Hematopoietic multipotent progenitor cell treated with erythropoietin and hydrocortisone succinate and interleukin-3 and kit ligand, for 15 days (in vitro differentiated cells): ENCODE results near the gene DHX8.
"Not testable (repeated sequence)": the region's sequence is repeated elsewhere in the genome, so short reads cannot be mapped to it uniquely, and the experiment has no call there.

Experiments
- DNase-seq: peaks from one replicate; pipeline ENCODE4 v3.0.0-alpha.2; 2015; ENCODE audit warnings: low spot score

Gene DHX8

DNA sequence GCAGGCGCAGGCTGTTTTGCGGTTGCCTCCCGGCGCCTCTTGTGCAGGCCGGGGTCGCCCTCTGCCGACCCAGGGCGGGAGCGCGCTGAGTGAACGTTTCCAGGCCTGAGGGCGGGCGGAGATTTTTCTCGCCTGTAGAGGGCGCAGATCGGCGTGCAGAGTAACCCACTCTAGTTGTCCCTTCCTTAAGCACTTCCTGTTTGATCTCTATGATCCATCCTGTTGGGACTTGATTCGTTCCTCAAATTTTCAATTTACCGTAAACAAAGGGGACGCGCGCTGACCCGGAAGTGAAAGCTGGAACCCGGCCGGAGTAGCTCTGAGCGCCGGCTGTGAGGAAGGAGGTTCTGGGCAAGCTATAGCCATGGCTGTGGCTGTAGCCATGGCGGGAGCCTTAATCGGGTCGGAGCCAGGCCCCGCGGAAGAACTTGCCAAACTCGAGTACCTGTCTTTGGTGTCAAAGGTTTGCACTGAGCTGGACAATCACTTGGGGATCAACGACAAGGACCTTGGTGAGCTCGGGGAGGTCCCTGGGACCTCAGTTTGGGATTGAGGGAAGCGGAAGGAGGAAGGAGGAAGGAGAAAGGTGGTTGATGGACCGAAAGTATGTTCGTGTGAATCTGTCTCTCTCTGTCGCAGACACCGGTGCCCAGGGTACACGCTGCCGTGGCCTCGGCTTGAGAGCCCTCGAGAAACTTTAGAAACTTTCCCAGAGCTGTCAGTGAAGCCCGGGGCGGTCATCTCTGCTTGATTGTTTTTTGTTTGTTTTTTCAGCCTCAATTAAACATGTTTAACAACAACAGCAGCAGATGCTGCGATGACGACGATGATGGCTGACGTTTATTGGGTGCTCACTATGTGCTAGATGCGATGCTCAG is at the start of gene DHX8:
TSS of gene DHX8 (plus strand) at position 302 of the 878 bp plus-strand sequence. CDS start at position 365, 63 bp downstream.
- peak; percentile 99 for DNase-seq

DNA sequence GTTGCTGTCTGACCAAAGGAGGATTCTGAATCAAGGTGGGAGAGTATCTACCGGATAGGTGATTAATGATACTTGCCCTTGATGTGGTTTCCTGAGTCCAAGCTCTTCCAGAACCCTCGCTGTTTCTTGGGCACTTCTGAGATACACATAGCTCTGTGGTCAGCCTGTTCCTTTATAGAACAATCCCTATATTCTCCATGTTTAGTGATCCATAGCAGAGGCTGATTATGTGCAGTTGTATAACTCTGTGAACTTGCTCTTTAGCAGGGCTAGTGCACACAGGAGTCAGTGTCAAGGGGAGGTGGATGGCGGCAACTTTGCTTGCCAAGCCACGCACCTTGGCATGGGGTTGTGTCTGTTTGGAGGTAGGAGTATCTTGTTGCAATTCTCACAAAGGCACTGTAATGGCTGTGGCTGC is 48.9 kb upstream of the DHX8 start:
- DNase-seq: no peak

- DNase-seq: no peak
Measured at GRCh38 chr17:43437756-43438155, 46.0 kb upstream of the DHX8 start.

DNA sequence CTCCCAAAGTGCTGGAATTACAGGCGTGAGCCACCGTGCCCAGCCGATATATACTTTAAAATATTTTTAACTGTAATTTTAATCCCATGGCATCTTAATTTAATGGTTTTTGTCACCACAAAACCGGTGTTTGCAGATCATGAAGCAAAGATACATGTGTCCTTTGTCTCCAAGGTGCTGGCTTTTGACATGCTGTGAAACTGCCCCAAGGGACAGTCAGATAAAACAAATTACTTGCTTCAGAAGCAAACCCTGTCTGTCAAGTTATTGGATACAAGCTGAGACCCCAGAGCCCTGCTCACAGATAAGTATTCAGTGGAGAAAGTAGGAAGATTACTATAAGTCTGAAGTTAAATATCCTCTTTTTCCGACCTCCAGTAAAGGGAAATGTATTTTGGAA is 45.1 kb upstream of the DHX8 start:
- no peak for DNase-seq

- no peak for DNase-seq
Measured at GRCh38 chr17:43439041-43439440, 44.7 kb upstream of the DHX8 start.

- DNase-seq: no peak
Measured at GRCh38 chr17:43442711-43443110, 41.1 kb upstream of the DHX8 start.

GRCh38 chr17:43443381-43443780 is 40.4 kb upstream of the DHX8 start:
- no peak for DNase-seq

DNA sequence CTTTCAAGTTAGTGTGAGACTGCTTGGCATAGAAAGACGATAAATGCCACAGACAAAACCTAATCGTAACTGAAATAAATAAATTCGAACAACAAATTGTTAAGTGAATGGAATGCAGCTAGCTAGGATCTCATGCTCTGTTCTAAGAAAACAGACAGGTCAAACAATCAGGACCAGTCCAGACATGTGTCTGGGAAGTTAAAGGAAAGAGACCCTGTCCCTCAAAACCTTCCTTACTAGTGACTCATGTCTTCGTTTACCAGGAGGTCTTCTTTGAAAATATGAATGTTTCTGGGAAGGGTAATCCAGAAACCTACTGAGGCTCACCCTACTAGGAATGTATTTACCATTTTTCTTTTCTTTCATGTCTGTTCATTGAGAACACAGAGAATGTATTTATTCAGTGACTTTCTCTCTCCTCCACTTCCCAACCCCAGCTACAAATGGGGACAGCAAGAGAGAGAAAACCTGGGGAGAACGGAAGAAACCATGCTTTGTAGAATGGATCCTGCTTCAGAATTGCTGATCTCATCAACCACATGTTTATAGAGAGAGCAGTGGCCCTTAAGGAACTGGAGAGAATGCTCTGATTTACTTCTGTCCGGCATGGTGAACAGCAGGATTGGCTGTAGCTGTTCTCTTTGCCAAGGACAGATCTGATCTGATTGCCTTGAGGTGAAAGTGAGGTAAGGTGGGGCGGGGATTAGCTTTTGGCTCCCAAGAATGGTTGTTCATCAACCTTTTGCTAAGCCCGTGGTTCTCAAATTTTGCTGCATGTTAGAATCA is 39.4 kb upstream of the DHX8 start:
- no peak for DNase-seq

GRCh38 chr17:43445009-43445589 is 38.7 kb upstream of the DHX8 start:
- no peak for DNase-seq

GRCh38 chr17:43446773-43447172 is 37.0 kb upstream of the DHX8 start:
- no peak for DNase-seq

GRCh38 chr17:43448720-43449469 is 34.9 kb upstream of the DHX8 start:
- DNase-seq: no peak

DNA sequence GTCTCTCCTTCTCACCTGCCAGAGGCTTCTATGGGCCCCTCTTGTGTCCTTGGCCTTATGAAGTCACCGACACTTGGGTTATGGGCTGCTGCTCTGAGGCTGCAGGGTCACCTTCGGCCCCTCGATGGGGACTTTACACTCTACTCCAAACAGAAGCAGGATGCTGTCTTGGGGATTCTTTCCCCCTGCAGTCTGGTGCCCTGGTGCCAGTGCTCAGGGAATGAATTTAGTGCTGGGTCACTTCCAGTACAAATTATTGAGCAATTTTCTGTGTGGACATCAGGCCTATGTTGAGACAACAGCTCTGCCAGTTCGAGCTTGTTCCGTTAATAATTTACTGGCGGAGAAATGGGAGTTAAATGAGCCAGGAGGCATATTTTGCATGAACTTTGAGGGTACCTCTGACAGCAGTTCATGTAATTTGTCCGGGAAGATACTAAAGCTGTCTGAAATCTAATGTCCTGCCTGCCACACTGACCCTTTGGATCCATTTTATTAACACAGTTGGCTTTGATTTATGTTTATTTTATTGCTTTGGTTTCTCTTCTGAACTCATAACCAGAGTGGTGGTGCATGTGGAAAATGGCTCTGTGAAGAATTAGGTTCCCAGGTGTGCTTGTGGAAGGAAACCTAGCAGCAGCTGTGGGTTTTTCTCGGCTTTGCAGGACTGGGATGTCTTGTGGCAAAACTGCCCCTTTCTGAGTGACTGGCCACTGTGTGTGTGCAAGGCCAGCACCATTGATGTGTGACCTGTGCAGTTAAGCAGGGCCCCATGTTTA is 34.1 kb upstream of the DHX8 start:
- no peak for DNase-seq

GRCh38 chr17:43450791-43451190 is 33.0 kb upstream of the DHX8 start:
- DNase-seq: not testable (repeated sequence)

GRCh38 chr17:43451741-43452140 is 32.0 kb upstream of the DHX8 start:
- not testable (repeated sequence) for DNase-seq

GRCh38 chr17:43453331-43453812 is 30.4 kb upstream of the DHX8 start:
- DNase-seq: no peak

DNA sequence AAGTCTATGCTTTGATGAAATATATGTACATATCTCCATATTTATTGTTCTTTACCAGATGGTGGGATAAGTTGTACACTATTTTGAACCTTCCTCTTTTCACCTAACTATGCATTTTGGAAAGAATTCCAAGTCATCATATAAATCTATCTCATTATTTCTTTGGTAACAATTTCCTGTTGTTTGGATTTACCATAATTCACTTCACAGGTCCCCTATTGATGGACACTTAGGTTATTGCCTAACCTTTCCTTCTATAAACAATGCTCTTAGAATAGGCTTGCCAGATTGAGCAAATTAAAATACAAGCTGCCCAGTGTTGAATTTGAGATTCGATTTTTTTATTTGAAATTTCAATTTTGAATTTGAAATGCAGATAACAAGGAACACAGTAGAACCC is 28.9 kb upstream of the DHX8 start:
- no peak for DNase-seq

GRCh38 chr17:43456029-43456428 is 27.7 kb upstream of the DHX8 start:
- no peak for DNase-seq

DNA sequence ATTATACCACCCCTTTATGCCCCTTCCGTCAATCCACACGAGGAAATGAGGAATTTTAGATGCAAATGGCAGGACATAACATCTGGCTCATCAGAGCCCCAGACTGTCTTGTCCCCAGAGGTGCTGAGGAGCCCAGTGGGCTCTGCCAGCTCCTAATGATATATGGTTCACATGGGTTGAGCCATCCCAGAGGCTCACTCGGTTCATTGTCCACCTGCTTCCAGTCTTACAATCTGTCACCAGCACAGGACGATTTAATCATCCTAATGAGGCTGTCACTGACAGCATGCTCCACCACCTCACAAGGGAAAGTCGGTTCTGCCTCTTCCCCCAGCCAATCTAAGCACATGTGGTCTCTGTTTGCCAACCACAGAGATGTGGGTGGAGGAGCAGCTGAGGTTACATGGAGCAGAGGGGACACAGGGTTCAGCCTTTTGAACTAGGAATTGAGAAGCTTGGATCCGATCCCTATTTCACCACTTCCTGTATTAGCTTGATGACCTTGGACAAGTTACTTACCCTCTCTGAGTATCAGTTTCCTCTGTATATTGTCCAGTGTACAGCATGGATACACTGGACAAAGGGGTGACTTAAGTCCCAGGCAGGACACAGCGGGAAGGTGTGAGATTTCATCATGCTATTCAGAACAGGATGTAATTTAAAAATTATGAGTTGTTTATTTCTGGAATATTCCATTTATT is 27.0 kb upstream of the DHX8 start:
- no peak for DNase-seq

DNA sequence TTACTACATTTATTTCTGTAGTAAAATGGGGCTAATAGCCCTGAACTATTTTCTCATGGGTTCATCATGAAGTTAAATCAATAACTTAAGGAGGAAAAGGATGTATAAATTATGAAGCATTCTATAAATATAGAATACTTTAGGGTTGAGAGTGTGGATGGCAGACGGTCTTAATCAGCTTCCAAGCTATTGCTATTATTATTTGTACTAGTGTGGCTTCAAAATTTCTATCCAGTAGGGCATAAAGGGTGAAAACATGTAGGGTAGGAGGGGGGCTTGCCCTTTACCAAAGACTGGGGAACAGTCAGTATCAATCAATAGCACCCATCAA is 26.4 kb upstream of the DHX8 start:
- DNase-seq: no peak

- not testable (repeated sequence) for DNase-seq
Measured at GRCh38 chr17:43459878-43460277, 23.9 kb upstream of the DHX8 start.

GRCh38 chr17:43461185-43461584 is 22.6 kb upstream of the DHX8 start:
- DNase-seq: no peak
